Astrocyte of the cerebellum (primary cell): ENCODE data around the gene PRCP.
"Not testable (repeated sequence)": the region's sequence is repeated elsewhere in the genome, so short reads cannot be mapped to it uniquely, and the experiment has no call there.

Source experiments
- DNase-seq: peaks from one replicate; pipeline ENCODE4 v3.0.0-alpha.2; 2011; ENCODE audit warnings: low read depth
- H3K4me3 ChIP-seq: 2 replicates; pipeline ENCODE4 v1.5.1; 2011; ENCODE audit warnings: mild to moderate bottlenecking, low read depth, low read length, moderate library complexity
- CTCF ChIP-seq: IDR thresholded peaks from 2 replicates; pipeline ENCODE4 v1.5.1; 2012; ENCODE audit warnings: low read length, low read depth, moderate library complexity, mild to moderate bottlenecking; ENCODE audit errors: missing control alignments
- in situ Hi-C: cut with HindIII; loops from 2 replicates; pipeline ENCODE4 v1.10.0; 2017; ENCODE audit warnings: low sequenced_read_pairs

Gene PRCP

GRCh38 chr11:82857145-82857544, 43.1 kb downstream of the PRCP start:
- in situ Hi-C loops: loop anchor here (25.0 kb wide), 1 partner anchor 955 kb away; no protein-coding TSS in a partner anchor
- no peak for TF ChIP-seq CTCF
- no peak for DNase-seq
- no peak overlapping the region for H3K4me3 ChIP-seq

- TF ChIP-seq CTCF: no peak
- in situ Hi-C loops: loop anchor here (25.0 kb wide), 1 partner anchor 957 kb away; no protein-coding TSS in a partner anchor
- DNase-seq: no peak
- H3K4me3 ChIP-seq: no peak overlapping the region
Measured at GRCh38 chr11:82855616-82856015, 44.6 kb downstream of the PRCP start.

GRCh38 chr11:82854916-82855315, 45.3 kb downstream of the PRCP start:
- not testable (repeated sequence) for H3K4me3 ChIP-seq, DNase-seq
- in situ Hi-C loops: loop anchor here (25.0 kb wide), 1 partner anchor 957 kb away; no protein-coding TSS in a partner anchor

- DNase-seq: no peak
- in situ Hi-C loops: loop anchor here (25.0 kb wide), 1 partner anchor 958 kb away; no protein-coding TSS in a partner anchor
- no peak overlapping the region for H3K4me3 ChIP-seq
- TF ChIP-seq CTCF: no peak
Measured at GRCh38 chr11:82854242-82854641, 46.0 kb downstream of the PRCP start.

GRCh38 chr11:82848829-82849228, 51.4 kb downstream of the PRCP start:
- no peak for DNase-seq
- TF ChIP-seq CTCF: no peak
- in situ Hi-C loops: no loop called here
- no peak overlapping the region for H3K4me3 ChIP-seq

GRCh38 chr11:82845356-82846353, 54.6 kb downstream of the PRCP start:
- in situ Hi-C loops: no loop called here
- H3K4me3 ChIP-seq: no peak overlapping the region
- TF ChIP-seq CTCF: no peak
- DNase-seq: no peak
